Thyroid gland (tissue), 4 donors: ENCODE results near the gene PHLPP1. TPM values are rescaled to one million over a fixed set of nuclear protein-coding genes. Genes with fewer than 3 reads are reported as not detected.

Experiments used
- DNase-seq, 2 donors: peaks; one replicate each; pipeline ENCODE4 v3.0.0-alpha.2; 2019
- H3K27ac ChIP-seq, 3 donors: fragments of 200-600 bp; sonication (generic); 1 replicate in 2 of 3; 2 replicates in 1 of 3; pipeline ENCODE4 v1.5.1; 2016 to 2019; ENCODE audit warnings: mild to moderate bottlenecking in 1 of 3, moderate library complexity in 1 of 3
- H3K27me3 ChIP-seq: fragments of 200-600 bp; sonication (generic); one replicate; pipeline ENCODE4 v1.5.1; 2019
- H3K36me3 ChIP-seq, 2 donors: fragments of 200-600 bp; sonication (generic); one replicate each; pipeline ENCODE4 v1.5.1; 2016 to 2019
- H3K4me1 ChIP-seq, 2 donors: fragments of 200-600 bp; sonication (generic); one replicate each; pipeline ENCODE4 v1.5.1; 2017 to 2019
- H3K4me3 ChIP-seq, 3 donors: fragments of 200-600 bp; sonication (generic); replicated peaks in 1 of 3; 1 replicate in 2 of 3; 2 replicates in 1 of 3; pipeline ENCODE4 v1.5.1; 2016; ENCODE audit warnings: mild to moderate bottlenecking in 1 of 3
- H3K9me3 ChIP-seq: fragments of 200-600 bp; sonication (generic); one replicate; pipeline ENCODE4 v1.5.1; 2017
- CTCF ChIP-seq, 6 experiments: fragments of 200-600 bp in 3 of 6; fragments of 450-650 bp in 3 of 6; sonication (generic) in 3 of 6; IDR thresholded peaks; one replicate each; pipeline ENCODE4 v1.5.1; 2016 to 2019; ENCODE audit warnings: antibody characterized with exemption in 6 of 6, mild to moderate bottlenecking in 2 of 6, inconsistent platforms in 1 of 6, moderate library complexity in 1 of 6
- POLR2A ChIP-seq, 2 donors: fragments of 450-650 bp; IDR thresholded peaks; one replicate each; pipeline ENCODE4 v1.6.1; 2017; ENCODE audit warnings: antibody characterized with exemption in 2 of 2, mild to moderate bottlenecking in 2 of 2, moderate library complexity in 1 of 2
- WGBS, 2 donors: methylation state at CpG; one replicate each; pipeline ENCODE4 v1.1.5; 2017; 5-methylcytosine and 5-hydroxymethylcytosine counted together
- intact Hi-C: fragments of 100-400 bp; cut with DNase I; formaldehyde crosslinking; loops from one replicate; pipeline ENCODE4 v1.15.1; 2023
- total RNA-seq, 4 donors: library from RNA; depleted of rRNA; stranded (reverse); fragments of >200 nt; gene quantifications; one replicate each; pipeline ENCODE4 v1.2.3, GENCODE V29; 2016

PHLPP1 gene
- total RNA-seq, 4 donors from 2014 or later = 14.6 to 22.7 (median 20.4) TPM

- H3K27me3 ChIP-seq = no peaks in the 10 kb centered on the region
- TF ChIP-seq CTCF (IDR thresholded peaks at IDR 0.05) (no peak), POLR2A (IDR thresholded peaks at IDR 0.05) (no peak)
- H3K9me3 ChIP-seq = no peaks in the 10 kb centered on the region
- no peaks in the 10 kb centered on the region for H3K36me3 ChIP-seq
- H3K27ac ChIP-seq = no peak overlapping the region
- WGBS, 2 donors = 85 to 90% methylated on average over 7 of the region's 7 CpGs
- no peaks in the 10 kb centered on the region for H3K4me1 ChIP-seq
- H3K4me3 ChIP-seq = no peak overlapping the region
- no peak for DNase-seq
- intact Hi-C loops = no loop called here
Observed at GRCh38 chr18:62998443-62998842, 283.1 kb downstream of the PHLPP1 start.

GRCh38 chr18:62999392-62999791, 284.1 kb downstream of the PHLPP1 start:
- Histone ChIP-seq H3K27ac (no peak overlapping the region), H3K4me3 (no peak overlapping the region), H3K4me1 (no peaks in the 10 kb centered on the region), H3K27me3 (no peaks in the 10 kb centered on the region), H3K36me3 (no peaks in the 10 kb centered on the region), H3K9me3 (no peaks in the 10 kb centered on the region)
- TF ChIP-seq POLR2A (IDR thresholded peaks at IDR 0.05) = no peak
- TF ChIP-seq CTCF (IDR thresholded peaks at IDR 0.05) = no peak
- peak; percentile 19 to 24 for DNase-seq
- 56 to 58% methylated on average over 7 of the region's 7 CpGs for WGBS, 2 donors
- intact Hi-C loops = no loop called here

GRCh38 chr18:62999921-63000320, 284.6 kb downstream of the PHLPP1 start:
- Histone ChIP-seq H3K4me3 (no peak overlapping the region), H3K36me3 (no peaks in the 10 kb centered on the region), H3K27me3 (no peaks in the 10 kb centered on the region), H3K9me3 (no peaks in the 10 kb centered on the region), H3K27ac (no peak overlapping the region), H3K4me1 (no peaks in the 10 kb centered on the region)
- no peak for TF ChIP-seq POLR2A (IDR thresholded peaks at IDR 0.05)
- no peak for TF ChIP-seq CTCF (IDR thresholded peaks at IDR 0.05)
- 88 to 91% methylated on average over 6 of the region's 6 CpGs for WGBS, 2 donors
- intact Hi-C loops = no loop called here
- DNase-seq = no peak

GRCh38 chr18:63000839-63001238, 285.5 kb downstream of the PHLPP1 start:
- Histone ChIP-seq H3K9me3 (no peaks in the 10 kb centered on the region), H3K27me3 (no peaks in the 10 kb centered on the region), H3K36me3 (no peaks in the 10 kb centered on the region), H3K4me3 (no peak overlapping the region), H3K27ac (no peak overlapping the region), H3K4me1 (no peaks in the 10 kb centered on the region)
- DNase-seq = no peak
- TF ChIP-seq POLR2A (IDR thresholded peaks at IDR 0.05) (no peak), CTCF (IDR thresholded peaks at IDR 0.05) (no peak)
- intact Hi-C loops = no loop called here
- 81 to 95% methylated on average over 8 of the region's 8 CpGs for WGBS, 2 donors

GRCh38 chr18:63001861-63002260, 286.5 kb downstream of the PHLPP1 start:
- intact Hi-C loops = no loop called here
- Histone ChIP-seq H3K27ac (no peak overlapping the region), H3K4me1 (no peaks in the 10 kb centered on the region), H3K36me3 (no peaks in the 10 kb centered on the region), H3K4me3 (no peak overlapping the region), H3K27me3 (no peaks in the 10 kb centered on the region), H3K9me3 (no peaks in the 10 kb centered on the region)
- TF ChIP-seq POLR2A (IDR thresholded peaks at IDR 0.05) = no peak
- no peak for TF ChIP-seq CTCF (IDR thresholded peaks at IDR 0.05)
- 94 to 97% methylated on average over 3 to 5 of the region's 5 CpGs for WGBS, 2 donors
- no peak for DNase-seq
